Progenitor cell of endocrine pancreas (in vitro differentiated cells): Measurements from ENCODE around the gene HRAS. TPM values are rescaled to one million over a fixed set of nuclear protein-coding genes. Genes with fewer than 3 reads are reported as not detected.
A peak's percentile ranks its signal among the peaks of the same experiment; 100 is the strongest.
"Not testable (repeated sequence)": the region's sequence is repeated elsewhere in the genome, so short reads cannot be mapped to it uniquely, and the experiment has no call there.

Experiments used
- DNase-seq: peaks from one replicate; pipeline ENCODE4 v3.0.0; 2021; ENCODE audit warnings: low spot score; ENCODE audit not compliant: unreplicated experiment
- H3K27ac Mint-ChIP-seq: 2 replicates; pipeline ENCODE4 v1.8.0; 2021; ENCODE audit warnings: mild to moderate bottlenecking, moderate library complexity, mixed read lengths
- H3K27me3 Mint-ChIP-seq: 2 replicates; pipeline ENCODE4 v1.8.0; 2021; ENCODE audit warnings: mixed read lengths
- H3K36me3 Mint-ChIP-seq: 2 replicates; pipeline ENCODE4 v1.8.0; 2022; ENCODE audit warnings: mixed read lengths; ENCODE audit not compliant: insufficient read depth
- H3K4me1 Mint-ChIP-seq: 2 replicates; pipeline ENCODE4 v1.8.0; 2021; ENCODE audit warnings: low read depth, mixed read lengths
- H3K4me3 Mint-ChIP-seq: 2 replicates; pipeline ENCODE4 v1.8.0; 2021; ENCODE audit warnings: low read depth, mild to moderate bottlenecking, moderate library complexity, mixed read lengths
- H3K9me3 Mint-ChIP-seq: 2 replicates; pipeline ENCODE4 v1.8.0; 2021; ENCODE audit warnings: low read depth, mixed read lengths
- total RNA-seq: library from RNA; stranded (reverse); gene quantifications from 2 replicates; pipeline ENCODE4 v1.2.1, GENCODE V29; 2021
- TF ChIP-seq, protein P1 (sequence below): fragments of 200-600 bp; sonication (generic); IDR thresholded peaks from one replicate; pipeline ENCODE4 v1.5.0; 2021; ENCODE audit warnings: antibody characterized with exemption, mild to moderate bottlenecking; ENCODE audit not compliant: unreplicated experiment

Gene HRAS
- total RNA-seq, 1 donor from 2014 or later: 61.6 TPM

GRCh38 chr11:575313-575995 lies 40.1 kb upstream of the HRAS start:
- TF ChIP-seq, protein P1, sequence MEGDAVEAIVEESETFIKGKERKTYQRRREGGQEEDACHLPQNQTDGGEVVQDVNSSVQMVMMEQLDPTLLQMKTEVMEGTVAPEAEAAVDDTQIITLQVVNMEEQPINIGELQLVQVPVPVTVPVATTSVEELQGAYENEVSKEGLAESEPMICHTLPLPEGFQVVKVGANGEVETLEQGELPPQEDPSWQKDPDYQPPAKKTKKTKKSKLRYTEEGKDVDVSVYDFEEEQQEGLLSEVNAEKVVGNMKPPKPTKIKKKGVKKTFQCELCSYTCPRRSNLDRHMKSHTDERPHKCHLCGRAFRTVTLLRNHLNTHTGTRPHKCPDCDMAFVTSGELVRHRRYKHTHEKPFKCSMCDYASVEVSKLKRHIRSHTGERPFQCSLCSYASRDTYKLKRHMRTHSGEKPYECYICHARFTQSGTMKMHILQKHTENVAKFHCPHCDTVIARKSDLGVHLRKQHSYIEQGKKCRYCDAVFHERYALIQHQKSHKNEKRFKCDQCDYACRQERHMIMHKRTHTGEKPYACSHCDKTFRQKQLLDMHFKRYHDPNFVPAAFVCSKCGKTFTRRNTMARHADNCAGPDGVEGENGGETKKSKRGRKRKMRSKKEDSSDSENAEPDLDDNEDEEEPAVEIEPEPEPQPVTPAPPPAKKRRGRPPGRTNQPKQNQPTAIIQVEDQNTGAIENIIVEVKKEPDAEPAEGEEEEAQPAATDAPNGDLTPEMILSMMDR: no peak
- Mint-ChIP-seq H3K4me3 (peak overlapping the region; percentile 81), H3K36me3 (no peaks in the 10 kb centered on the region), H3K4me1 (peaks cover 40% of the 10 kb centered on the region), H3K9me3 (no peaks in the 10 kb centered on the region), H3K27me3 (peaks cover 17% of the 10 kb centered on the region), H3K27ac (no peak overlapping the region)
- DNase-seq: no peak

DNA sequence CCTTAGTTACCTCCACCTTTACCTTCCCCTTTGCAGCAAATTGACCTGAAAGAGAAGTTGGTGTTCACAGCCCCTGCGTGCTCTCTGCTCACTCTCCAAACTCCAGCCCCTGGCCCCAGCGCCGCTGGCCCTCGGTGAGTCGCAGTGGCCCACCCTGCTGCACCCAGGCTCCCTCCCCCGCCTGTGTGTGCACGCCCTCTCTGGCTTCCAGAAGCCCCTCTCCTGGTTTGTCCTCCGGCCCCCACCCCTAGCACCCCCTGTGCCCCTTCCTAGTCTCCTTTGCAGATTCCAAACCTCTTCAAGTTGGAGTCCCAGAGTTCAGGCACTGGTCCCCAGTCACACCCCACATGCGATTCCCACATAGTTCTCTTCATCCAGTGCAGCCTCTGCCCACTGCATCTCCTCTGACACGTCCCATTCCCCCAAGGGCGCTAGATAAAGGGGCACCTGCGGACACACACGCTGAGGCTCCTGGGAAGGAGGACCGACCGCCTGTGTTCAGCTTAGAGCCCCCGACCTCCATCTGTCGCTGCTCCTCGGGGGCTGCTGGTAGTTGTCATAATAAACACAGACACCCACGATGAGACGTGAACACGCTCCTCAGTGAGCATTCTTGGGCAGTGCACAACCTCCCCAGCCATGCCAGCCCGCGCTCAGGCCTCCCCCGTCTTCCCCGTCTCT lies 39.4 kb upstream of the HRAS start:
- H3K4me1 Mint-ChIP-seq: peaks cover 35% of the 10 kb centered on the region
- TF ChIP-seq, protein P1: no peak
- H3K4me3 Mint-ChIP-seq: peak overlapping the region; percentile 81
- H3K27me3 Mint-ChIP-seq: peaks cover 17% of the 10 kb centered on the region
- no peaks in the 10 kb centered on the region for H3K36me3 Mint-ChIP-seq
- no peak for DNase-seq
- H3K27ac Mint-ChIP-seq: no peak overlapping the region
- no peaks in the 10 kb centered on the region for H3K9me3 Mint-ChIP-seq

GRCh38 chr11:574031-574570 lies 38.7 kb upstream of the HRAS start:
- H3K9me3 Mint-ChIP-seq, H3K36me3 Mint-ChIP-seq, DNase-seq, H3K27ac Mint-ChIP-seq: not testable (repeated sequence)
- Mint-ChIP-seq H3K27me3 (peaks cover 17% of the 10 kb centered on the region), H3K4me1 (peaks cover 29% of the 10 kb centered on the region), H3K4me3 (peak overlapping the region; percentile 81)

DNA sequence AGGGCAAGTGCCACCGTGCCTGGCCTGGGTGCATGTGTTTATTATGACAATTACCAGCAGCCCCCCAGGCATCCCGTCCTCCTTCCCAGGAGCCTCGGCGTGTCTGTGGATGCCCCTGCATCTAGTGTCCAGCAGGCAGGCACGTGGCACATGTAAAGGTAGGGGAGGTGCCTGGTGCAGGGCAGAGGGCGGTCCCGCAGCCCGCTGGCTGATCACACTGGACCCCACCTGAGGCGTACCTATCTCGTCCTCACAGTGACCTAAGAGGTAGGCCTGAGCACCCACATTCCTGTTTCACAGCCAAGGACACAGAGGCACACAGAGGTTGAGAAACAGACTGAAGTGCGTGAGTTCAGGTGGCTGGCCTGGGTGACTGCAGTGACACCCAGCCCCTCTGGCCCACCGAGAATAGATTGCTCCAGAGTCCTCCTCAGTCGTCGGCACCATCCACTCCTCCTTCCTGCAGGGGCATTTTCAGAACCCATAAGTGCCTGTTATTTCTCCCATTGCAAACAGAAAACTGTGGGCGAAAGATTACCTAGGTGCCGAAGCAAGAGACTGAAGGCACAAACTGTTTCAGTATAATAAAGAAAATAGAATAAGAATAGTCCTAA lies 37.9 kb upstream of the HRAS start:
- peaks cover 23% of the 10 kb centered on the region for H3K4me1 Mint-ChIP-seq
- DNase-seq: no peak
- no peak overlapping the region for H3K27ac Mint-ChIP-seq
- no peaks in the 10 kb centered on the region for H3K36me3 Mint-ChIP-seq
- TF ChIP-seq, protein P1: no peak
- peaks cover 17% of the 10 kb centered on the region for H3K27me3 Mint-ChIP-seq
- H3K9me3 Mint-ChIP-seq: no peaks in the 10 kb centered on the region
- no peak overlapping the region for H3K4me3 Mint-ChIP-seq

- TF ChIP-seq, protein P1: no peak
- H3K4me3 Mint-ChIP-seq: no peak overlapping the region
- no peaks in the 10 kb centered on the region for H3K36me3 Mint-ChIP-seq
- peaks cover 17% of the 10 kb centered on the region for H3K27me3 Mint-ChIP-seq
- no peak for DNase-seq
- H3K4me1 Mint-ChIP-seq: peaks cover 12% of the 10 kb centered on the region
- no peaks in the 10 kb centered on the region for H3K9me3 Mint-ChIP-seq
- no peak overlapping the region for H3K27ac Mint-ChIP-seq
Observed at GRCh38 chr11:571802-572185, 36.4 kb upstream of the HRAS start.
